ENCODE measurements around the gene H3-3A. TPM values are rescaled to one million over a fixed set of nuclear protein-coding genes. Genes with fewer than 3 reads are reported as not detected.

Gene H3-3A
- total RNA-seq, 1 experiment from 2014 or later: 568 TPM

DNA sequence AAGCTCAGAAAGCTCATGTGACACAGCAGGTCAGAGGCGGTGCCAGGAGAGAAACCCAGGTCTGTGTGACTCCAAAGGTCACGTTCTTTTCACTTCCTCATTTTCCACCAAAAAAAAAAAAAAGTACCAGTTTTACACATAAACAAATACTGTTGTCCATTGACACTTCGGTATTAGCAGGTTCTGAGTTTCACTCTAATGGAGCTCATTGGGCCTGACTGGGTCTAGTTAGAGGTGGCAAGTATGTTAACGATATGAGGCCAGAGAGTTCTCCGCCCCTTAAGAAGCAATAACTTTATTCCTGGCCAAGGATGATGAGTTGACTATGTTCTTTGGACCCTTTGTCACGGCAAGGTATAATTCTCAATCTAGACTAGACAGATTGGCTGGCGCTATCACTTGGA is 33.4 kb upstream of the H3-3A start:
- CTCF ChIA-PET: interaction anchor here (0.7 kb wide), 1 partner anchor 34 kb away, joined by 4 read pairs; the partner anchor contains the start of gene H3-3A
- Mint-ChIP-seq H3K27me3 (ENCODE audit: unreplicated experiment) (no peaks in the 10 kb centered on the region), H3K4me3 (ENCODE audit: low read depth, unreplicated experiment) (no peak overlapping the region), H3K36me3 (ENCODE audit: insufficient read depth, unreplicated experiment) (no peaks in the 10 kb centered on the region), H3K4me1 (ENCODE audit: low read depth, unreplicated experiment) (no peaks in the 10 kb centered on the region), H3K27ac (ENCODE audit: unreplicated experiment) (no peak overlapping the region), H3K9me3 (ENCODE audit: low read depth, unreplicated experiment) (no peaks in the 10 kb centered on the region)
- DNase-seq: no peak
- BruUV-seq (replicated peaks): no TSS peak
- intact Hi-C loops (cut with micrococcal nuclease; ENCODE audit: unreplicated experiment): no loop called here
- TF ChIP-seq, protein P1, sequence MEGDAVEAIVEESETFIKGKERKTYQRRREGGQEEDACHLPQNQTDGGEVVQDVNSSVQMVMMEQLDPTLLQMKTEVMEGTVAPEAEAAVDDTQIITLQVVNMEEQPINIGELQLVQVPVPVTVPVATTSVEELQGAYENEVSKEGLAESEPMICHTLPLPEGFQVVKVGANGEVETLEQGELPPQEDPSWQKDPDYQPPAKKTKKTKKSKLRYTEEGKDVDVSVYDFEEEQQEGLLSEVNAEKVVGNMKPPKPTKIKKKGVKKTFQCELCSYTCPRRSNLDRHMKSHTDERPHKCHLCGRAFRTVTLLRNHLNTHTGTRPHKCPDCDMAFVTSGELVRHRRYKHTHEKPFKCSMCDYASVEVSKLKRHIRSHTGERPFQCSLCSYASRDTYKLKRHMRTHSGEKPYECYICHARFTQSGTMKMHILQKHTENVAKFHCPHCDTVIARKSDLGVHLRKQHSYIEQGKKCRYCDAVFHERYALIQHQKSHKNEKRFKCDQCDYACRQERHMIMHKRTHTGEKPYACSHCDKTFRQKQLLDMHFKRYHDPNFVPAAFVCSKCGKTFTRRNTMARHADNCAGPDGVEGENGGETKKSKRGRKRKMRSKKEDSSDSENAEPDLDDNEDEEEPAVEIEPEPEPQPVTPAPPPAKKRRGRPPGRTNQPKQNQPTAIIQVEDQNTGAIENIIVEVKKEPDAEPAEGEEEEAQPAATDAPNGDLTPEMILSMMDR (IDR thresholded peaks at IDR 0.05; ENCODE audit: unreplicated experiment): no peak

DNA sequence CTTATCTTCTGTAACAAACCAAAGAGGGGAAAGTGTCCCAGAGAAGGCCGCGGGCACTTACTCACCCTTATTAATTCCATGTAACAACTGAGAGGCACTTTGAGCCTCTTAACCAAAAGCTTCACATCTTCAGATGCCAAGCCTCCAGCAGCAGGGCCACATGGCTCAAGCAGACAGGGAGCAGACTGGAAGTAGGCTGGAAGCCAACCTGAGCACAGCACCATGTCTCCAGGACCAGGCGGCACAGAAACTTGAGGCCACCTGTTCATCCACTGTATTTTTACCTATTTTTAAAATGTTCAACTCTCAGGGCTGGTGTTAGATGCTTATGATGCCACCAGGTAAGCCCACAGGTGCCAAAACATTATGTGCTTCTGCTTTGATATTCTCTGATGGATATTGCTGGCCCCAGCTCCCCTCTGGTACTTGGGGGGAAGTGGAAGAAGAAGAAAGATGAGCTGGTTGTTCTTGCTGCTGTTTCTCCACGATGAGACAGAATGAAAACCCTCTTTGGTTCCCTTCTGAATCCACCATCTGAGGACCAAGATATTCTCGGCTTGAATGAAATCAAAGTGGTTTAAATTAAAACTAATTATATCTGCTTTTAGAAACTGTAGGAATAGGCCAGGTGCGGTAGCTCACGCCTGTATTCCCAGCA is 32.8 kb upstream of the H3-3A start:
- intact Hi-C loops (cut with micrococcal nuclease; ENCODE audit: unreplicated experiment): no loop called here
- no TSS peak for BruUV-seq (replicated peaks)
- Mint-ChIP-seq H3K9me3 (ENCODE audit: low read depth, unreplicated experiment) (no peaks in the 10 kb centered on the region), H3K36me3 (ENCODE audit: insufficient read depth, unreplicated experiment) (no peaks in the 10 kb centered on the region), H3K27me3 (ENCODE audit: unreplicated experiment) (no peaks in the 10 kb centered on the region), H3K4me1 (ENCODE audit: low read depth, unreplicated experiment) (no peaks in the 10 kb centered on the region), H3K4me3 (ENCODE audit: low read depth, unreplicated experiment) (no peak overlapping the region), H3K27ac (ENCODE audit: unreplicated experiment) (no peak overlapping the region)
- CTCF ChIA-PET: interaction anchor here (0.6 kb wide), 1 partner anchor 48 kb away, joined by 3 read pairs; no protein-coding TSS in a partner anchor
- TF ChIP-seq, protein P1 (IDR thresholded peaks at IDR 0.05; ENCODE audit: unreplicated experiment): no peak
- DNase-seq: no peak

DNA sequence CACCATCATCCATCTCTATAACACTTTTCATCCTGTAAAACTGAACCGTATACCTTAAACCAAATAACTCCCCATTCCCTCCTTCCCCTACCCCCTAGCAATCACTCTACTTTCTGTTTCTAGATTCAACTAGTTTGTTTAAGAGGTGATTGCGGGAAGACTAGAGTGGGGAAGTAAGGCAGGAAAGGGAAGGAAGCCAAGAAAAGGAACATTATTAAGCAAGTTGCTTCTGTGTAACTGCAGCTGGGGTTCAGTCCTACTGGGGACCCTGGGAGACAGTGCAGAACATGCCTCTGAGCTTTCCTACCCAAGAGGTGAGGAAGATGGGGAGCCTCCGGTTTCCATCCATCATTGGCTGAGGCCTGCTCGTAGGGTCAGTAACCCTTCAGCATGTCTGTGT is 28.9 kb upstream of the H3-3A start:
- no peak for DNase-seq
- intact Hi-C loops (cut with micrococcal nuclease; ENCODE audit: unreplicated experiment): no loop called here
- no peaks in the 10 kb centered on the region for H3K9me3 Mint-ChIP-seq (ENCODE audit: low read depth, unreplicated experiment)
- no peaks in the 10 kb centered on the region for H3K36me3 Mint-ChIP-seq (ENCODE audit: insufficient read depth, unreplicated experiment)
- no peaks in the 10 kb centered on the region for H3K27me3 Mint-ChIP-seq (ENCODE audit: unreplicated experiment)
- BruUV-seq (replicated peaks): no TSS peak
- TF ChIP-seq, protein P1 (IDR thresholded peaks at IDR 0.05; ENCODE audit: unreplicated experiment): no peak
- H3K4me3 Mint-ChIP-seq (ENCODE audit: low read depth, unreplicated experiment): no peak overlapping the region
- CTCF ChIA-PET: interaction anchor here (1.2 kb wide), 1 partner anchor 28 kb away, joined by 3 read pairs; the partner anchor contains the start of gene H3-3A
- no peak overlapping the region for H3K27ac Mint-ChIP-seq (ENCODE audit: unreplicated experiment)
- H3K4me1 Mint-ChIP-seq (ENCODE audit: low read depth, unreplicated experiment): no peaks in the 10 kb centered on the region

DNA sequence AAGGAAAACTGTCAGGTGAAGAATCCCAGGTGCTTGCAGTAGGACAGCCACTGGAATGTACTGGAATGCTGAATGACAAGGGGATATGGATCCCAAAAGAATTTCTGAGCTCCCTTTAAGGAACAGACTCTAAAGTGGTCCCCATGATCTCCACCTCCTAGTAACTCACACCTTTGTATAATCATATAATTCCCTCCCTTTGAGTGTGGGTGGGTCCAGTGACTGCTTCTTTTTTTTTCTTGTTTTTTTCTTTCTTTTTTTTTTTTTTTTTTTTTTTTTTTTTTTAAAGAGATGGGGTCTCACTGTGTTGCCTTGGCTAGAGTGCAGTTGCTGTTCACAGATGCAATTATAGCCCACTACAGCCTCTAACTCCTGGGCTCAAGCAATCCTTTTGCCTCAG is 28.5 kb upstream of the H3-3A start:
- H3K27me3 Mint-ChIP-seq (ENCODE audit: unreplicated experiment): no peaks in the 10 kb centered on the region
- no peak overlapping the region for H3K27ac Mint-ChIP-seq (ENCODE audit: unreplicated experiment)
- CTCF ChIA-PET: interaction anchor here (1.2 kb wide), 2 partner anchors 16 to 28 kb away, joined by 3 read pairs; partner anchors contain the start of gene H3-3A
- no TSS peak for BruUV-seq (replicated peaks)
- TF ChIP-seq, protein P1 (IDR thresholded peaks at IDR 0.05; ENCODE audit: unreplicated experiment): no peak
- no peak for DNase-seq
- no peaks in the 10 kb centered on the region for H3K9me3 Mint-ChIP-seq (ENCODE audit: low read depth, unreplicated experiment)
- no peaks in the 10 kb centered on the region for H3K36me3 Mint-ChIP-seq (ENCODE audit: insufficient read depth, unreplicated experiment)
- H3K4me3 Mint-ChIP-seq (ENCODE audit: low read depth, unreplicated experiment): no peak overlapping the region
- no peaks in the 10 kb centered on the region for H3K4me1 Mint-ChIP-seq (ENCODE audit: low read depth, unreplicated experiment)
- intact Hi-C loops (cut with micrococcal nuclease; ENCODE audit: unreplicated experiment): no loop called here

Measured in Calu3 (cell line).